Caco-2 (cell line): ENCODE measurements around the gene DUSP14. TPM values are rescaled to one million over a fixed set of nuclear protein-coding genes. Genes with fewer than 3 reads are reported as not detected.

Experiments
- BruUV-seq: library from RNA; stranded (reverse); fragments of 400-500 nt; replicated peaks from 2 replicates; lab custom pipeline; 2021; lab: Mats Ljungman, UMichigan
- CTCF ChIA-PET: fragments of 300-600 bp; sonication (Branson Sonifier 250); formaldehyde crosslinking; loops from one replicate; lab custom pipeline; 2022; ENCODE audit warnings: antibody characterized with exemption; lab: Charles Lee
- POLR2A ChIA-PET: fragments of 300-600 bp; sonication (Branson Sonifier 250); formaldehyde crosslinking; loops from one replicate; lab custom pipeline; 2022; ENCODE audit warnings: antibody characterized with exemption; lab: Charles Lee
- DNase-seq, 2 experiments: peaks; one replicate each; pipeline versions ENCODE4 v3.0.0 to v3.0.0-alpha.2; 2020 to 2022
- H3K27me3 ChIP-seq: replicated peaks from 2 replicates; pipeline ENCODE4 v1.6.0; 2011; ENCODE audit warnings: low read length; ENCODE audit not compliant: control insufficient read depth, insufficient read depth
- H3K36me3 ChIP-seq: 2 replicates; pipeline ENCODE4 v1.5.1; 2011; ENCODE audit warnings: low read length; ENCODE audit not compliant: control insufficient read depth, insufficient read depth
- H3K4me1 ChIP-seq: fragments of 250-450 bp; sonication (Bioruptor Pico); 2 replicates; pipeline ENCODE4 v1.5.1; 2020; ENCODE audit warnings: mild to moderate bottlenecking
- H3K4me3 ChIP-seq: 2 replicates; pipeline ENCODE4 v1.5.1; 2011; ENCODE audit warnings: low read depth, mild to moderate bottlenecking, control low read depth, low read length
- H3K9me3 ChIP-seq: fragments of 250-450 bp; sonication (Bioruptor Pico); 2 replicates; pipeline ENCODE4 v1.5.1; 2020; ENCODE audit warnings: mild to moderate bottlenecking, moderate library complexity
- H3K27ac Mint-ChIP-seq: one replicate; pipeline ENCODE4 v1.8.0; 2022; ENCODE audit warnings: mixed read lengths; ENCODE audit not compliant: unreplicated experiment
- H3K27me3 Mint-ChIP-seq: one replicate; pipeline ENCODE4 v1.8.0; 2022; ENCODE audit warnings: mixed read lengths; ENCODE audit not compliant: insufficient read depth, unreplicated experiment
- H3K36me3 Mint-ChIP-seq: one replicate; pipeline ENCODE4 v1.8.0; 2022; ENCODE audit warnings: mild to moderate bottlenecking, mixed read lengths; ENCODE audit not compliant: insufficient read depth, unreplicated experiment
- H3K4me1 Mint-ChIP-seq: one replicate; pipeline ENCODE4 v1.8.0; 2022; ENCODE audit warnings: low read depth, mixed read lengths; ENCODE audit not compliant: unreplicated experiment
- H3K4me3 Mint-ChIP-seq: one replicate; pipeline ENCODE4 v1.8.0; 2022; ENCODE audit warnings: mild to moderate bottlenecking, moderate library complexity, mixed read lengths; ENCODE audit not compliant: unreplicated experiment
- H3K9me3 Mint-ChIP-seq: one replicate; pipeline ENCODE4 v1.8.0; 2022; ENCODE audit warnings: mixed read lengths; ENCODE audit not compliant: unreplicated experiment
- intact Hi-C: fragments of 100-400 bp; cut with micrococcal nuclease; formaldehyde crosslinking; loops from one replicate; pipeline ENCODE4 v1.10.0; 2022; ENCODE audit not compliant: unreplicated experiment
- total RNA-seq: library from RNA; stranded (reverse); gene quantifications from 2 replicates; pipeline ENCODE4 v1.2.3, GENCODE V29; 2022
- TF ChIP-seq, protein P1 (sequence below), 2 experiments: fragments of 200-600 bp in 1 of 2; IDR thresholded peaks; 1 replicate in 1 of 2; 2 replicates in 1 of 2; pipeline versions ENCODE4 v1.5.1 to v1.8.0; 2011 to 2022; ENCODE audit warnings: antibody characterized with exemption in 1 of 2, control low read depth in 1 of 2, inconsistent platforms in 1 of 2, low read depth in 1 of 2, low read length in 1 of 2, mild to moderate bottlenecking in 1 of 2, moderate library complexity in 1 of 2; ENCODE audit not compliant: insufficient read depth in 1 of 2, severe bottlenecking in 1 of 2, unreplicated experiment in 1 of 2

Gene DUSP14
- total RNA-seq, 1 experiment from 2014 or later: 32.5 TPM

DNA sequence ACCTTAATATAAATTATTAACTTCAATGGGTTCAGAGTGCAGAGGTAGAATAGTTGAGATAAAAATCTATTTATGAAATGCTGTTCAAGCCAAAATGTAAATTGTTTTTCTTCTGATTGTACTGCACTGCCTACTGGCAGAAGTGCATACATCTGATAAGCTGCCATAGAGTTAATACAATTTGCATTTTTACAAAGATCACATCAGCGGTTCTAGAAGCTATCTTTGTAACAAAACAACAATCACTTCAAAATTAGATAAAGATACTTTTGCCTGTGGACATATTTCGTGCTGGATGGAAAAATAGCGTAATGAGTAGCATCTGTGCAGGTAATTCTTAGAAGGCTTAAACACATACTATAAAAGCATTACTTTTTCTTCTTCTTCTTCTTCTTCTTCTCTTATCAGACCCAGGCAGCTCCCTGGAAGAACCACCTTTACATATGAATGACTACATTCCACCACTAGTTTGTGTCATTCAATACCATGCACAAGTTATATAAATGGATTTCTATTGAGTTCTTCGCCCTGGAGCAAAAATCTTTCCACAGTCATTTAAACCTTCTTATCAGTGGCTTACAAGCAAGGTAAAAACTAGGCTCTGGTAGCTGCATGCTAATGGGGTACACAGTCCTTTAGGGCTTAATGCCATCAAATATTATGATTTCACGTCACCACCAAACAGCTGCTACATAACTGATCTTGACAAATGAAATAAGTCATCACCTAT is 72.5 kb downstream of the DUSP14 start:
- TF ChIP-seq, protein P1, sequence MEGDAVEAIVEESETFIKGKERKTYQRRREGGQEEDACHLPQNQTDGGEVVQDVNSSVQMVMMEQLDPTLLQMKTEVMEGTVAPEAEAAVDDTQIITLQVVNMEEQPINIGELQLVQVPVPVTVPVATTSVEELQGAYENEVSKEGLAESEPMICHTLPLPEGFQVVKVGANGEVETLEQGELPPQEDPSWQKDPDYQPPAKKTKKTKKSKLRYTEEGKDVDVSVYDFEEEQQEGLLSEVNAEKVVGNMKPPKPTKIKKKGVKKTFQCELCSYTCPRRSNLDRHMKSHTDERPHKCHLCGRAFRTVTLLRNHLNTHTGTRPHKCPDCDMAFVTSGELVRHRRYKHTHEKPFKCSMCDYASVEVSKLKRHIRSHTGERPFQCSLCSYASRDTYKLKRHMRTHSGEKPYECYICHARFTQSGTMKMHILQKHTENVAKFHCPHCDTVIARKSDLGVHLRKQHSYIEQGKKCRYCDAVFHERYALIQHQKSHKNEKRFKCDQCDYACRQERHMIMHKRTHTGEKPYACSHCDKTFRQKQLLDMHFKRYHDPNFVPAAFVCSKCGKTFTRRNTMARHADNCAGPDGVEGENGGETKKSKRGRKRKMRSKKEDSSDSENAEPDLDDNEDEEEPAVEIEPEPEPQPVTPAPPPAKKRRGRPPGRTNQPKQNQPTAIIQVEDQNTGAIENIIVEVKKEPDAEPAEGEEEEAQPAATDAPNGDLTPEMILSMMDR (IDR thresholded peaks at IDR 0.05; ENCODE audit: insufficient read depth in 1 of 2, low read depth in 1 of 2, low read length in 1 of 2, severe bottlenecking in 1 of 2, unreplicated experiment in 1 of 2): no peak
- POLR2A ChIA-PET: no interaction called here

More for the DNA sequence above, 72.5 kb downstream of the DUSP14 start:
- Mint-ChIP-seq H3K9me3 (no peaks in the 10 kb centered on the region), H3K36me3 (peaks cover 48% of the 10 kb centered on the region), H3K27ac (no peak overlapping the region), H3K4me1 (peaks cover 10% of the 10 kb centered on the region), H3K27me3 (no peaks in the 10 kb centered on the region), H3K4me3 (no peak overlapping the region)
- BruUV-seq: no TSS peak
- intact Hi-C loops: no loop called here
- Histone ChIP-seq H3K4me3 (no peak overlapping the region), H3K9me3 (no peaks in the 10 kb centered on the region), H3K4me1 (0 out of 2 replicates have a peak, but pooled peaks cover 4% of the 10 kb centered on the region), H3K27me3 (no peaks in the 10 kb centered on the region), H3K36me3 (peaks cover 2% of the 10 kb centered on the region)
- CTCF ChIA-PET: interaction anchor here (0.9 to 1.3 kb wide), 2 partner anchors 34 to 996 kb away, joined by 3 to 4 read pairs; no protein-coding TSS in a partner anchor
- DNase-seq: peak in 1 of 2 experiments; percentile 21

Other genes starting within 250 kb of the DUSP14 start
- not detected in 2 replicates for gene C17orf78, start 113.9 kb upstream of the DUSP14 start, total RNA-seq
- gene ACACA, start 83.1 kb upstream of the DUSP14 start, total RNA-seq: 108 and 113 TPM in 2 replicates
- gene TADA2A, start 83.0 kb upstream of the DUSP14 start, total RNA-seq: 27.3 and 29.4 TPM in 2 replicates
- 36.6 and 40.5 TPM in 2 replicates for gene SYNRG, start 119.5 kb downstream of the DUSP14 start, total RNA-seq
- 78.7 and 85.1 TPM in 2 replicates for gene DDX52, start 153.6 kb downstream of the DUSP14 start, total RNA-seq